ENCODE measurements around the gene HNRNPUL1. TPM values are rescaled to one million over a fixed set of nuclear protein-coding genes. Genes with fewer than 3 reads are reported as not detected.

The HNRNPUL1 gene
- total and polyA plus RNA-seq, 2 experiments from 2014 or later: 204 to 207 TPM

GRCh38 chr19:41300555-41300954, 36.4 kb downstream of the HNRNPUL1 start (continued):
- TF ChIP-seq, protein P1, sequence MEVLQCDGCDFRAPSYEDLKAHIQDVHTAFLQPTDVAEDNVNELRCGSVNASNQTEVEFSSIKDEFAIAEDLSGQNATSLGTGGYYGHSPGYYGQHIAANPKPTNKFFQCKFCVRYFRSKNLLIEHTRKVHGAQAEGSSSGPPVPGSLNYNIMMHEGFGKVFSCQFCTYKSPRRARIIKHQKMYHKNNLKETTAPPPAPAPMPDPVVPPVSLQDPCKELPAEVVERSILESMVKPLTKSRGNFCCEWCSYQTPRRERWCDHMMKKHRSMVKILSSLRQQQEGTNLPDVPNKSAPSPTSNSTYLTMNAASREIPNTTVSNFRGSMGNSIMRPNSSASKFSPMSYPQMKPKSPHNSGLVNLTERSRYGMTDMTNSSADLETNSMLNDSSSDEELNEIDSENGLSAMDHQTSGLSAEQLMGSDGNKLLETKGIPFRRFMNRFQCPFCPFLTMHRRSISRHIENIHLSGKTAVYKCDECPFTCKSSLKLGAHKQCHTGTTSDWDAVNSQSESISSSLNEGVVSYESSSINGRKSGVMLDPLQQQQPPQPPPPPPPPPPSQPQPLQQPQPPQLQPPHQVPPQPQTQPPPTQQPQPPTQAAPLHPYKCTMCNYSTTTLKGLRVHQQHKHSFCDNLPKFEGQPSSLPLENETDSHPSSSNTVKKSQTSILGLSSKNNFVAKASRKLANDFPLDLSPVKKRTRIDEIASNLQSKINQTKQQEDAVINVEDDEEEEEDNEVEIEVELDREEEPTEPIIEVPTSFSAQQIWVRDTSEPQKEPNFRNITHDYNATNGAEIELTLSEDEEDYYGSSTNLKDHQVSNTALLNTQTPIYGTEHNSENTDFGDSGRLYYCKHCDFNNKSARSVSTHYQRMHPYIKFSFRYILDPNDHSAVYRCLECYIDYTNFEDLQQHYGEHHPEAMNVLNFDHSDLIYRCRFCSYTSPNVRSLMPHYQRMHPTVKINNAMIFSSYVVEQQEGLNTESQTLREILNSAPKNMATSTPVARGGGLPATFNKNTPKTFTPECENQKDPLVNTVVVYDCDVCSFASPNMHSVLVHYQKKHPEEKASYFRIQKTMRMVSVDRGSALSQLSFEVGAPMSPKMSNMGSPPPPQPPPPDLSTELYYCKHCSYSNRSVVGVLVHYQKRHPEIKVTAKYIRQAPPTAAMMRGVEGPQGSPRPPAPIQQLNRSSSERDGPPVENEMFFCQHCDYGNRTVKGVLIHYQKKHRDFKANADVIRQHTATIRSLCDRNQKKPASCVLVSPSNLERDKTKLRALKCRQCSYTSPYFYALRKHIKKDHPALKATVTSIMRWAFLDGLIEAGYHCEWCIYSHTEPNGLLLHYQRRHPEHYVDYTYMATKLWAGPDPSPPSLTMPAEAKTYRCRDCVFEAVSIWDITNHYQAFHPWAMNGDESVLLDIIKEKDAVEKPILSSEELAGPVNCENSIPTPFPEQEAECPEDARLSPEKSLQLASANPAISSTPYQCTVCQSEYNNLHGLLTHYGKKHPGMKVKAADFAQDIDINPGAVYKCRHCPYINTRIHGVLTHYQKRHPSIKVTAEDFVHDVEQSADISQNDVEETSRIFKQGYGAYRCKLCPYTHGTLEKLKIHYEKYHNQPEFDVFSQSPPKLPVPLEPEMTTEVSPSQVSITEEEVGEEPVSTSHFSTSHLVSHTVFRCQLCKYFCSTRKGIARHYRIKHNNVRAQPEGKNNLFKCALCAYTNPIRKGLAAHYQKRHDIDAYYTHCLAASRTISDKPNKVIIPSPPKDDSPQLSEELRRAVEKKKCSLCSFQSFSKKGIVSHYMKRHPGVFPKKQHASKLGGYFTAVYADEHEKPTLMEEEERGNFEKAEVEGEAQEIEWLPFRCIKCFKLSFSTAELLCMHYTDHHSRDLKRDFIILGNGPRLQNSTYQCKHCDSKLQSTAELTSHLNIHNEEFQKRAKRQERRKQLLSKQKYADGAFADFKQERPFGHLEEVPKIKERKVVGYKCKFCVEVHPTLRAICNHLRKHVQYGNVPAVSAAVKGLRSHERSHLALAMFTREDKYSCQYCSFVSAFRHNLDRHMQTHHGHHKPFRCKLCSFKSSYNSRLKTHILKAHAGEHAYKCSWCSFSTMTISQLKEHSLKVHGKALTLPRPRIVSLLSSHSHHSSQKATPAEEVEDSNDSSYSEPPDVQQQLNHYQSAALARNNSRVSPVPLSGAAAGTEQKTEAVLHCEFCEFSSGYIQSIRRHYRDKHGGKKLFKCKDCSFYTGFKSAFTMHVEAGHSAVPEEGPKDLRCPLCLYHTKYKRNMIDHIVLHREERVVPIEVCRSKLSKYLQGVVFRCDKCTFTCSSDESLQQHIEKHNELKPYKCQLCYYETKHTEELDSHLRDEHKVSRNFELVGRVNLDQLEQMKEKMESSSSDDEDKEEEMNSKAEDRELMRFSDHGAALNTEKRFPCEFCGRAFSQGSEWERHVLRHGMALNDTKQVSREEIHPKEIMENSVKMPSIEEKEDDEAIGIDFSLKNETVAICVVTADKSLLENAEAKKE (CRISPR knock-in tag; IDR thresholded peaks at IDR 0.05): no peak
- no peak for TF ChIP-seq STAT1 (IDR thresholded peaks at IDR 0.05; ENCODE audit: unreplicated experiment)

DNA sequence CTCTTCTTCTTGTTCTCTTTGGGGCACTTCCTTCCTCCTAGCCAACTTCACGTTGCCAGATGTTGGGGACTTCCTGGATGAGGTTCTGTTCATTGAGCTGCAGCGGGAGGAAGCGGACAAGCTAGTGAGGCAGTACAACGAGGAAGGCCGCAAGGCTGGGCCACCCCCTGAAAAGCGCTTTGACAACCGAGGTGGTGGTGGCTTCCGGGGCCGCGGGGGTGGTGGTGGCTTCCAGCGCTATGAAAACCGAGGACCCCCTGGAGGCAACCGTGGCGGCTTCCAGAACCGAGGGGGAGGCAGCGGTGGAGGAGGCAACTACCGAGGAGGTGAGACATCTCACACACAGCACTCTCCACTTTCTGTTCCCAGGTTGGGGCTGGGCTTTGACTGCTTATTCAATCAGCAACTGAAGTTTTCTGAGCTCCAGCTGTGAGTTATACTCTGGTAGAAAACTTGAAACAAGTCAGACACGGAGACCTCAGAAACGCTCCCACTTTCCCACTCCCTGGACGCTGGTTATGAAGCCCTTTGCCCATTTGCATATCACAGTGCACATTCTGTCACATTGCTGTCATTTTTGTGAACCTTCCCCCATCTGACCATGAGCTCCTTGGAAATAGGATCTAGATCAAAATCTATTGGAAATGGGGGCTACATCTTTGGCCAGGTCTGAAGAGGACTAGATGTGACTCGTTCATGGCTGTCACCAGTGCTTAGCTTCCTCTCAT, 38.6 kb downstream of the HNRNPUL1 start:
- H3K9me3 Mint-ChIP-seq: no peaks in the 10 kb centered on the region
- Histone ChIP-seq H3K4me2 (no peak overlapping the region), H3K4me1 (ENCODE audit: insufficient read depth) (no peaks in the 10 kb centered on the region), H3K27me3 (ENCODE audit: insufficient read depth) (no peaks in the 10 kb centered on the region), H3K27ac (ENCODE audit: low read depth) (no peak overlapping the region), H3K36me3 (ENCODE audit: insufficient read depth) (peaks cover 90% of the 10 kb centered on the region), H3K4me3 (no peak overlapping the region), H2AFZ (no peak overlapping the region), H3K79me2 (replicated peaks; ENCODE audit: insufficient read depth) (no peaks in the 10 kb centered on the region), H3F3A (replicated peaks; ENCODE audit: low read depth) (peaks cover 52% of the 10 kb centered on the region), H3K9me2 (ENCODE audit: insufficient read depth) (no peaks in the 10 kb centered on the region), H4K20me1 (replicated peaks; ENCODE audit: insufficient read depth) (peaks cover 28% of the 10 kb centered on the region)
- peaks cover 11% of the 10 kb centered on the region for H3K27me3 Mint-ChIP-seq (ENCODE audit: insufficient read depth, low read depth, poor library complexity)
- H3K4me1 Mint-ChIP-seq: peaks cover 7% of the 10 kb centered on the region; the same call in 2 of the 3 replicates
- H3K4me3 Mint-ChIP-seq: no peak overlapping the region
- H3K36me3 Mint-ChIP-seq (ENCODE audit: low read depth): peaks cover 98% of the 10 kb centered on the region
- ATAC-seq: no peak
- DNase-seq (ENCODE audit: low spot score): no peak
- no peak overlapping the region for H3K27ac Mint-ChIP-seq
- TF ChIP-seq CREB1 (CRISPR knock-in tag; IDR thresholded peaks at IDR 0.05; ENCODE audit: low read depth) (no peak), NANOG (IDR thresholded peaks at IDR 0.05; ENCODE audit: borderline replicate concordance) (no peak), JUNB (IDR thresholded peaks at IDR 0.05; ENCODE audit: unreplicated experiment) (no peak), EZH2phosphoT487 (IDR thresholded peaks at IDR 0.05; ENCODE audit: unreplicated experiment) (no peak), STAT1 (IDR thresholded peaks at IDR 0.05; ENCODE audit: unreplicated experiment) (no peak)
